ENCODE data around the gene GPS2. TPM values are rescaled to one million over a fixed set of nuclear protein-coding genes. Genes with fewer than 3 reads are reported as not detected.
"Not testable (repeated sequence)": the region's sequence is repeated elsewhere in the genome, so short reads cannot be mapped to it uniquely, and the experiment has no call there.

GPS2 gene
- total and polyA plus RNA-seq, 2 experiments from 2014 or later = 59.9 to 97.4 TPM

- H3K36me3 ChIP-seq = no peaks in the 10 kb centered on the region
- H3K27ac ChIP-seq = no peak within 1 kb of the TSS
- no peak within 1 kb of the TSS for H3K4me3 ChIP-seq
- no peak for TF ChIP-seq CTCF (IDR thresholded peaks at IDR 0.05; ENCODE audit: low read depth, low read length)
- no peaks in the 10 kb centered on the region for H3K9me3 ChIP-seq (ENCODE audit: low read depth)
- no peaks in the 10 kb centered on the region for H3K27me3 ChIP-seq
- no peak for DNase-seq (ENCODE audit: low read depth in 1 of 2, low spot score in 1 of 2)
- H3K4me1 ChIP-seq (ENCODE audit: low read depth) = peaks cover 7% of the 10 kb centered on the region
These were observed 21.3 kb upstream of the GPS2 start, which contains the start of gene ACAP1 for GRCh38 chr17:7336240-7337175. TSS of gene ACAP1 (plus strand) at chr17:7336529. CDS start at chr17:7336735, 206 bp downstream.

GRCh38 chr17:7335765-7336164 lies 20.6 kb upstream of the GPS2 start:
- not testable (repeated sequence) for H3K27me3 ChIP-seq; DNase-seq (ENCODE audit: low read depth in 1 of 2, low spot score in 1 of 2); H3K4me3 ChIP-seq; H3K27ac ChIP-seq; H3K4me1 ChIP-seq (ENCODE audit: low read depth); H3K36me3 ChIP-seq; H3K9me3 ChIP-seq (ENCODE audit: low read depth)

- Histone ChIP-seq H3K9me3 (ENCODE audit: low read depth) (no peaks in the 10 kb centered on the region), H3K4me3 (no peak overlapping the region), H3K27me3 (no peaks in the 10 kb centered on the region), H3K36me3 (no peaks in the 10 kb centered on the region), H3K4me1 (ENCODE audit: low read depth) (peaks cover 7% of the 10 kb centered on the region), H3K27ac (no peak overlapping the region)
- TF ChIP-seq CTCF (IDR thresholded peaks at IDR 0.05; ENCODE audit: low read depth, low read length) = no peak
- DNase-seq (ENCODE audit: low read depth in 1 of 2, low spot score in 1 of 2) = no peak
These were observed 19.9 kb upstream of the GPS2 start for GRCh38 chr17:7334938-7335538.

- Histone ChIP-seq H3K4me1 (ENCODE audit: low read depth) (peaks cover 12% of the 10 kb centered on the region), H3K27ac (peak overlapping the region; percentile 69)
- DNase-seq (ENCODE audit: low read depth in 1 of 2, low spot score in 1 of 2); H3K4me3 ChIP-seq; H3K36me3 ChIP-seq; H3K27me3 ChIP-seq; H3K9me3 ChIP-seq (ENCODE audit: low read depth): not testable (repeated sequence)
These were observed 17.5 kb upstream of the GPS2 start for GRCh38 chr17:7332600-7333069.

GRCh38 chr17:7332111-7332510 lies 17.0 kb upstream of the GPS2 start:
- no peak for TF ChIP-seq CTCF (IDR thresholded peaks at IDR 0.05; ENCODE audit: low read depth, low read length)

GRCh38 chr17:7330638-7331015 lies 15.5 kb upstream of the GPS2 start:
- no peaks in the 10 kb centered on the region for H3K27me3 ChIP-seq
- peak overlapping the region; percentile 89 for H3K27ac ChIP-seq
- no peaks in the 10 kb centered on the region for H3K36me3 ChIP-seq
- TF ChIP-seq CTCF (IDR thresholded peaks at IDR 0.05; ENCODE audit: low read depth, low read length) = no peak
- no peak for DNase-seq (ENCODE audit: low read depth in 1 of 2, low spot score in 1 of 2)
- peak overlapping the region; percentile 81 for H3K4me3 ChIP-seq
- H3K4me1 ChIP-seq (ENCODE audit: low read depth) = peaks cover 12% of the 10 kb centered on the region
- H3K9me3 ChIP-seq (ENCODE audit: low read depth) = no peaks in the 10 kb centered on the region

More at GRCh38 chr17:7332111-7332510, 17.0 kb upstream of the GPS2 start:
- Histone ChIP-seq H3K4me3 (no peak overlapping the region), H3K4me1 (ENCODE audit: low read depth) (peaks cover 12% of the 10 kb centered on the region), H3K36me3 (no peaks in the 10 kb centered on the region), H3K27me3 (no peaks in the 10 kb centered on the region), H3K27ac (peak overlapping the region; percentile 52), H3K9me3 (ENCODE audit: low read depth) (no peaks in the 10 kb centered on the region)
- DNase-seq (ENCODE audit: low read depth in 1 of 2, low spot score in 1 of 2) = no peak
